Adrenal gland (tissue), 12 donors: Measurements from ENCODE around the gene KLF13. TPM values are rescaled to one million over a fixed set of nuclear protein-coding genes. Genes with fewer than 3 reads are reported as not detected.

Experiments used
- DNase-seq, 7 donors: peaks; one replicate each; pipeline ENCODE4 v3.0.0-alpha.2; 2019 to 2020
- H3K27ac ChIP-seq, 5 donors: fragments of 200-600 bp; sonication (generic) in 4 of 5; 1 replicate in 3 of 5; 2 replicates in 2 of 5; pipeline versions ENCODE4 v1.5.1 to v1.8.0; 2016 to 2020; ENCODE audit warnings: mild to moderate bottlenecking in 1 of 5
- H3K27me3 ChIP-seq: fragments of 200-600 bp; 2 replicates; pipeline ENCODE4 v1.8.0; 2021
- H3K36me3 ChIP-seq, 2 donors: fragments of 200-600 bp; replicated peaks in 1 of 2; 1 replicate in 1 of 2; 2 replicates in 1 of 2; pipeline versions ENCODE4 v1.5.1 to v1.8.0; 2018 to 2022
- H3K4me1 ChIP-seq, 2 donors: fragments of 200-600 bp; replicated peaks in 1 of 2; 1 replicate in 1 of 2; 2 replicates in 1 of 2; pipeline versions ENCODE4 v1.5.1 to v1.8.0; 2018 to 2021
- H3K4me3 ChIP-seq, 4 donors: fragments of 200-600 bp; sonication (generic) in 3 of 4; one replicate each; pipeline ENCODE4 v1.5.1; 2016 to 2018
- H3K9me3 ChIP-seq, 3 donors: fragments of 200-600 bp; sonication (generic) in 1 of 3; replicated peaks in 1 of 3; 1 replicate in 2 of 3; 2 replicates in 1 of 3; pipeline versions ENCODE4 v1.5.1 to v1.8.0; 2016 to 2021
- CTCF ChIP-seq, 6 experiments: fragments of 450-650 bp in 4 of 6; fragments of 200-600 bp in 2 of 6; sonication (generic) in 1 of 6; IDR thresholded peaks; 1 replicate in 5 of 6; 2 replicates in 1 of 6; pipeline versions ENCODE4 v1.5.1 to v1.8.0; 2016 to 2021; ENCODE audit warnings: antibody characterized with exemption in 6 of 6, mild to moderate bottlenecking in 2 of 6, moderate library complexity in 1 of 6
- POLR2A ChIP-seq, 2 donors: fragments of 450-650 bp; IDR thresholded peaks; one replicate each; pipeline ENCODE4 v1.6.1; 2017; ENCODE audit warnings: antibody characterized with exemption in 2 of 2, mild to moderate bottlenecking in 2 of 2, moderate library complexity in 1 of 2
- WGBS, 4 donors: extraction: QIAGEN DNeasy Blood & Tissue Kit in 2 of 4; methylation state at CpG; one replicate each; pipeline versions ENCODE4 v1.1.5 to v1.1.7; 2013 to 2017; 5-methylcytosine and 5-hydroxymethylcytosine counted together
- intact Hi-C, 2 donors: fragments of 100-400 bp; cut with DNase I; formaldehyde crosslinking; loops; one replicate each; pipeline versions ENCODE4 v1.14.1 to v1.15.0; 2022 to 2023
- polyA plus RNA-seq, 3 donors: library from polyadenylated mRNA; stranded (reverse); fragments of 200-250 nt in 2 of 3; fragments of 350-450 nt in 1 of 3; fragmentation: Illumina TruSeq in 1 of 3; extraction: RNeasy Lipid Tissue Mini Kit (QIAGEN cat#74804) in 1 of 3; gene quantifications; one replicate each; pipeline ENCODE4 v1.2.3, GENCODE V29; 2013 to 2014
- total RNA-seq, 9 donors: library from RNA; depleted of rRNA in 4 of 9; stranded (reverse); fragments of >200 nt in 4 of 9; fragments of 120-200 nt in 1 of 9; fragmentation: NEBNext Ultra II Directional in 1 of 9; extraction: Animal tissue kit (Norgen Biotek cat#: 25700) in 1 of 9; gene quantifications; one replicate each; pipeline versions ENCODE4 v1.1.0 to v1.2.4, GENCODE V29; 2013 to 2023
- donor health status: healthy with polysubstance abuse.
- donor health status: Bipolar disorder and iron deficiency.
- donor health status: DM: yes; HTN: yes; CAD: no.
- donor health status: DM: no; HTN: no; CAD: no.
- donor health status: DM: no; HTN: no; CAD: no.
- donor health status: DM: yes; HTN: yes; CAD: no.

The KLF13 gene
- total and polyA plus RNA-seq, 12 donors = 8.4 to 65.9 (median 31.9) TPM

- DNase-seq = no peak
- TF ChIP-seq CTCF (IDR thresholded peaks at IDR 0.05) = no peak
- no peak for TF ChIP-seq POLR2A (IDR thresholded peaks at IDR 0.05)
- H3K4me3 ChIP-seq = no peak overlapping the region
- no peaks in the 10 kb centered on the region for H3K36me3 ChIP-seq
- 72 to 82% (median 80%) methylated on average over 3 of the region's 3 CpGs for WGBS, 4 donors
- H3K27ac ChIP-seq = peak overlapping the region in 1 of 5 donors; percentile 41
- intact Hi-C loops = no loop called here
- no peaks in the 10 kb centered on the region for H3K9me3 ChIP-seq
- H3K4me1 ChIP-seq = peaks cover 17 to 62% of the 10 kb centered on the region in 2 donors
- no peaks in the 10 kb centered on the region for H3K27me3 ChIP-seq
These were observed 31.5 kb downstream of the KLF13 start for GRCh38 chr15:31358163-31358562.

GRCh38 chr15:31358957-31359701 is 32.5 kb downstream of the KLF13 start:
- WGBS, 4 donors = 73 to 85% (median 81%) methylated on average over 7 to 8 of the region's 8 CpGs
- no peaks in the 10 kb centered on the region for H3K27me3 ChIP-seq
- intact Hi-C loops = no loop called here
- H3K27ac ChIP-seq = peak overlapping the region in 2 of 5 donors; percentile 35 to 70
- peaks cover 8 to 57% of the 10 kb centered on the region in 2 donors for H3K4me1 ChIP-seq
- TF ChIP-seq CTCF (IDR thresholded peaks at IDR 0.05) = no peak
- no peak for TF ChIP-seq POLR2A (IDR thresholded peaks at IDR 0.05)
- no peaks in the 10 kb centered on the region for H3K36me3 ChIP-seq
- DNase-seq = no peak
- no peaks in the 10 kb centered on the region for H3K9me3 ChIP-seq
- no peak overlapping the region for H3K4me3 ChIP-seq

- H3K27me3 ChIP-seq = no peaks in the 10 kb centered on the region
- intact Hi-C loops = loop anchor here (10.0 kb wide), 2 partner anchors 75 to 125 kb away; no protein-coding TSS in a partner anchor
- peak overlapping the region in 2 of 5 donors; percentile 35 to 70 for H3K27ac ChIP-seq
- 63 to 73% (median 72%) methylated on average over 7 of the region's 7 CpGs for WGBS, 4 donors
- no peak for DNase-seq
- no peaks in the 10 kb centered on the region for H3K9me3 ChIP-seq
- no peak for TF ChIP-seq CTCF (IDR thresholded peaks at IDR 0.05)
- TF ChIP-seq POLR2A (IDR thresholded peaks at IDR 0.05) = no peak
- H3K4me1 ChIP-seq = peaks cover 10 to 57% of the 10 kb centered on the region in 2 donors
- no peaks in the 10 kb centered on the region for H3K36me3 ChIP-seq
- H3K4me3 ChIP-seq = no peak overlapping the region
These were observed 33.1 kb downstream of the KLF13 start for GRCh38 chr15:31359702-31360111.

GRCh38 chr15:31360158-31360561 is 33.5 kb downstream of the KLF13 start:
- Histone ChIP-seq H3K27me3 (no peaks in the 10 kb centered on the region), H3K4me3 (no peak overlapping the region), H3K36me3 (no peaks in the 10 kb centered on the region), H3K4me1 (peaks cover 15 to 57% of the 10 kb centered on the region in 2 donors), H3K9me3 (no peaks in the 10 kb centered on the region), H3K27ac (peak overlapping the region in 2 of 5 donors; percentile 35 to 70)
- intact Hi-C loops = loop anchor here (10.0 kb wide), 2 partner anchors 75 to 125 kb away; no protein-coding TSS in a partner anchor
- 73 to 92% (median 85%) methylated on average over 3 to 8 of the region's 8 CpGs for WGBS, 4 donors
- TF ChIP-seq CTCF (IDR thresholded peaks at IDR 0.05) (no peak), POLR2A (IDR thresholded peaks at IDR 0.05) (no peak)
- DNase-seq = no peak
